Glutamatergic neuron (in vitro differentiated cells): Measurements from ENCODE around the gene MACROD2. TPM values are rescaled to one million over a fixed set of nuclear protein-coding genes. Genes with fewer than 3 reads are reported as not detected.

Source experiments
- DNase-seq: peaks from one replicate; pipeline ENCODE4 v3.0.0; 2022
- H3K27ac Mint-ChIP-seq: one replicate; pipeline ENCODE4 v1.8.0; 2020; ENCODE audit warnings: mild to moderate bottlenecking, mixed read lengths, inconsistent platforms; ENCODE audit not compliant: unreplicated experiment
- H3K27me3 Mint-ChIP-seq: one replicate; pipeline ENCODE4 v1.8.0; 2020; ENCODE audit warnings: mild to moderate bottlenecking, moderate library complexity, mixed read lengths, inconsistent platforms; ENCODE audit not compliant: unreplicated experiment
- H3K36me3 Mint-ChIP-seq: one replicate; pipeline ENCODE4 v1.8.0; 2020; ENCODE audit warnings: mild to moderate bottlenecking, mixed read lengths, inconsistent platforms; ENCODE audit not compliant: unreplicated experiment
- H3K4me1 Mint-ChIP-seq: one replicate; pipeline ENCODE4 v1.8.0; 2020; ENCODE audit warnings: mild to moderate bottlenecking, low read depth, mixed read lengths, inconsistent platforms; ENCODE audit not compliant: unreplicated experiment
- H3K4me3 Mint-ChIP-seq: one replicate; pipeline ENCODE4 v1.8.0; 2020; ENCODE audit warnings: mild to moderate bottlenecking, mixed read lengths, inconsistent platforms; ENCODE audit not compliant: unreplicated experiment
- H3K9me3 Mint-ChIP-seq: one replicate; pipeline ENCODE4 v1.8.0; 2020; ENCODE audit warnings: mild to moderate bottlenecking, moderate library complexity, mixed read lengths, inconsistent platforms; ENCODE audit not compliant: unreplicated experiment
- CTCF ChIP-seq: fragments of 200-600 bp; sonication (generic); IDR thresholded peaks from one replicate; pipeline ENCODE4 v1.5.0; 2021; ENCODE audit not compliant: partially characterized antibody, unreplicated experiment
- total RNA-seq: library from RNA; stranded (reverse); fragmentation: NEBNext Ultra II Directional; extraction: Animal tissue kit (Norgen Biotek cat#: 25700); gene quantifications from one replicate; pipeline ENCODE4 v1.2.1, GENCODE V29; 2021; ENCODE audit not compliant: unreplicated experiment

Gene MACROD2
- total RNA-seq, 1 donor from 2014 or later: 8.7 TPM

GRCh38 chr20:16048876-16049275 lies 2053.6 kb downstream of the MACROD2 start:
- H3K36me3 Mint-ChIP-seq: no peaks in the 10 kb centered on the region
- peaks cover 11% of the 10 kb centered on the region for H3K4me1 Mint-ChIP-seq
- no peak overlapping the region for H3K27ac Mint-ChIP-seq
- H3K27me3 Mint-ChIP-seq: no peaks in the 10 kb centered on the region
- DNase-seq: no peak
- no peak for TF ChIP-seq CTCF
- no peak overlapping the region for H3K4me3 Mint-ChIP-seq
- H3K9me3 Mint-ChIP-seq: no peaks in the 10 kb centered on the region

GRCh38 chr20:16049529-16050093 lies 2054.3 kb downstream of the MACROD2 start:
- Mint-ChIP-seq H3K36me3 (no peaks in the 10 kb centered on the region), H3K27me3 (no peaks in the 10 kb centered on the region), H3K27ac (no peak overlapping the region), H3K4me3 (no peak overlapping the region), H3K4me1 (peaks cover 11% of the 10 kb centered on the region), H3K9me3 (no peaks in the 10 kb centered on the region)
- no peak for TF ChIP-seq CTCF
- DNase-seq: no peak

GRCh38 chr20:16050366-16050765 lies 2055.1 kb downstream of the MACROD2 start:
- Mint-ChIP-seq H3K4me1 (peaks cover 11% of the 10 kb centered on the region), H3K27ac (no peak overlapping the region), H3K4me3 (no peak overlapping the region), H3K9me3 (no peaks in the 10 kb centered on the region), H3K27me3 (no peaks in the 10 kb centered on the region), H3K36me3 (no peaks in the 10 kb centered on the region)
- no peak for DNase-seq
- no peak for TF ChIP-seq CTCF

GRCh38 chr20:16051968-16052367 lies 2056.7 kb downstream of the MACROD2 start:
- no peaks in the 10 kb centered on the region for H3K36me3 Mint-ChIP-seq
- peaks cover 11% of the 10 kb centered on the region for H3K4me1 Mint-ChIP-seq
- H3K27me3 Mint-ChIP-seq: no peaks in the 10 kb centered on the region
- TF ChIP-seq CTCF: no peak
- no peak overlapping the region for H3K27ac Mint-ChIP-seq
- no peaks in the 10 kb centered on the region for H3K9me3 Mint-ChIP-seq
- no peak overlapping the region for H3K4me3 Mint-ChIP-seq
- no peak for DNase-seq

- H3K36me3 Mint-ChIP-seq: no peaks in the 10 kb centered on the region
- no peak for DNase-seq
- no peak overlapping the region for H3K27ac Mint-ChIP-seq
- H3K27me3 Mint-ChIP-seq: no peaks in the 10 kb centered on the region
- TF ChIP-seq CTCF: no peak
- peaks cover 11% of the 10 kb centered on the region for H3K4me1 Mint-ChIP-seq
- H3K9me3 Mint-ChIP-seq: no peaks in the 10 kb centered on the region
- H3K4me3 Mint-ChIP-seq: no peak overlapping the region
Measured at GRCh38 chr20:16052456-16052855, 2057.1 kb downstream of the MACROD2 start.
